CD8-positive, alpha-beta memory T cell (primary cell): ENCODE data around the gene BEX4. TPM values are rescaled to one million over a fixed set of nuclear protein-coding genes. Genes with fewer than 3 reads are reported as not detected.

Experiments
- CTCF ChIA-PET: fragments of 350-600 bp; sonication (Branson Sonifier 250); formaldehyde crosslinking; loops from one replicate; lab custom pipeline; 2021; ENCODE audit warnings: antibody characterized with exemption; lab: Charles Lee
- POLR2A ChIA-PET: fragments of 350-600 bp; sonication (Branson Sonifier 250); formaldehyde crosslinking; loops from one replicate; lab custom pipeline; 2021; ENCODE audit warnings: antibody characterized with exemption; lab: Charles Lee
- DNase-seq, 5 donors: peaks; one replicate each; pipeline versions ENCODE4 v3.0.0 to v3.0.0-alpha.2; 2020 to 2022; ENCODE audit warnings: mixed read lengths in 1 of 5
- H3K27ac ChIP-seq: one replicate; pipeline ENCODE4 v1.7.0; 2013; ENCODE audit warnings: low read depth, mild to moderate bottlenecking, low read length, moderate library complexity
- H3K27me3 ChIP-seq: 2 replicates; pipeline ENCODE4 v1.7.0; 2013; ENCODE audit warnings: low read length, mild to moderate bottlenecking; ENCODE audit not compliant: insufficient read depth, poor library complexity, severe bottlenecking
- H3K36me3 ChIP-seq: 2 replicates; pipeline ENCODE4 v1.7.0; 2013; ENCODE audit warnings: mild to moderate bottlenecking, low read length, moderate library complexity; ENCODE audit not compliant: insufficient read depth
- H3K4me1 ChIP-seq: 2 replicates; pipeline ENCODE4 v1.7.0; 2013; ENCODE audit warnings: mild to moderate bottlenecking, low read length, moderate library complexity; ENCODE audit not compliant: insufficient read depth
- H3K4me3 ChIP-seq: 2 replicates; pipeline ENCODE4 v1.7.0; 2013; ENCODE audit warnings: mild to moderate bottlenecking, low read length
- H3K9me3 ChIP-seq: 2 replicates; pipeline ENCODE4 v1.7.0; 2013; ENCODE audit warnings: mild to moderate bottlenecking, low read length
- H3K27ac Mint-ChIP-seq, 8 donors: one replicate each; pipeline ENCODE4 v1.8.0; 2020 to 2021; ENCODE audit warnings: mixed read lengths in 8 of 8, mild to moderate bottlenecking in 6 of 8, inconsistent platforms in 3 of 8, moderate library complexity in 3 of 8
- H3K27me3 Mint-ChIP-seq, 2 donors: one replicate each; pipeline ENCODE4 v1.8.0; 2020 to 2021; ENCODE audit warnings: mixed read lengths in 2 of 2, mild to moderate bottlenecking in 1 of 2, moderate library complexity in 1 of 2
- H3K36me3 Mint-ChIP-seq, 3 donors: one replicate each; pipeline ENCODE4 v1.8.0; 2020 to 2021; ENCODE audit warnings: mixed read lengths in 3 of 3, inconsistent platforms in 1 of 3, mild to moderate bottlenecking in 1 of 3
- H3K4me1 Mint-ChIP-seq, 3 donors: one replicate each; pipeline ENCODE4 v1.8.0; 2020 to 2021; ENCODE audit warnings: mixed read lengths in 3 of 3, inconsistent platforms in 1 of 3, mild to moderate bottlenecking in 1 of 3
- H3K4me3 Mint-ChIP-seq, 7 donors: one replicate each; pipeline ENCODE4 v1.8.0; 2020 to 2021; ENCODE audit warnings: mixed read lengths in 7 of 7, mild to moderate bottlenecking in 6 of 7, moderate library complexity in 4 of 7, inconsistent platforms in 2 of 7
- H3K9me3 Mint-ChIP-seq, 5 donors: one replicate each; pipeline ENCODE4 v1.8.0; 2020 to 2022; ENCODE audit warnings: mixed read lengths in 5 of 5, mild to moderate bottlenecking in 3 of 5, moderate library complexity in 2 of 5, inconsistent platforms in 1 of 5
- polyA plus RNA-seq: library from polyadenylated mRNA; unstranded; fragments of 300-500 nt; fragmentation: Illumina TruSeq; gene quantifications from one replicate; pipeline ENCODE4 v1.2.3, GENCODE V29; 2021
- total RNA-seq, 2 experiments: library from RNA; stranded (reverse); gene quantifications; one replicate each; pipeline ENCODE4 v1.2.3, GENCODE V29; 2021

Gene BEX4
- total and polyA plus RNA-seq, 3 experiments from 2014 or later = 11.5 to 60.6 (median 12.6) TPM

- Mint-ChIP-seq H3K4me3 (peak overlapping the region in 1 of 7 donors; percentile 7), H3K36me3 (peaks cover 0 to 4% (median 0%) of the 10 kb centered on the region in 3 donors), H3K4me1 (peaks cover 2 to 4% (median 3%) of the 10 kb centered on the region in 3 donors), H3K27me3 (peaks cover under 1 to 1% of the 10 kb centered on the region in 2 donors), H3K9me3 (no peaks in the 10 kb centered on the region), H3K27ac (peak overlapping the region in 1 of 8 donors; percentile 7)
- H3K9me3 ChIP-seq = no peaks in the 10 kb centered on the region
- H3K4me1 ChIP-seq = peaks cover 4% of the 10 kb centered on the region
- CTCF ChIA-PET = interaction anchor here (0.9 to 1.2 kb wide), 4 partner anchors 37 to 216 kb away, joined by 3 to 7 read pairs (median 3); no protein-coding TSS in a partner anchor
- H3K4me3 ChIP-seq = no peak overlapping the region
- POLR2A ChIA-PET = interaction anchor here (0.7 kb wide), 1 partner anchor 33 kb away, joined by 3 read pairs; no protein-coding TSS in a partner anchor
- H3K36me3 ChIP-seq = no peaks in the 10 kb centered on the region
- DNase-seq = peak in 1 of 5 donors; percentile 13
- H3K27ac ChIP-seq = no peak overlapping the region
- H3K27me3 ChIP-seq = no peaks in the 10 kb centered on the region
Measured at GRCh38 chrX:103248553-103248952, 33.6 kb downstream of the BEX4 start.

- Mint-ChIP-seq H3K27ac (no peak overlapping the region), H3K4me1 (peaks cover 9 to 15% (median 15%) of the 10 kb centered on the region in 3 donors), H3K36me3 (peaks cover 0 to 9% (median 0%) of the 10 kb centered on the region in 3 donors), H3K9me3 (no peaks in the 10 kb centered on the region), H3K4me3 (no peak overlapping the region), H3K27me3 (peaks cover 0 to 4% of the 10 kb centered on the region in 2 donors)
- ChIA-PET POLR2A (no interaction called here), CTCF (no interaction called here)
- no peaks in the 10 kb centered on the region for H3K36me3 ChIP-seq
- H3K27ac ChIP-seq = no peak overlapping the region
- H3K9me3 ChIP-seq = no peaks in the 10 kb centered on the region
- no peak overlapping the region for H3K4me3 ChIP-seq
- peaks cover 6% of the 10 kb centered on the region for H3K4me1 ChIP-seq
- DNase-seq = no peak
- H3K27me3 ChIP-seq = no peaks in the 10 kb centered on the region
Measured at GRCh38 chrX:103249805-103250204, 34.9 kb downstream of the BEX4 start.

GRCh38 chrX:103250977-103251376, 36.1 kb downstream of the BEX4 start:
- Histone ChIP-seq H3K27ac (no peak overlapping the region), H3K36me3 (no peaks in the 10 kb centered on the region), H3K4me1 (peaks cover 6% of the 10 kb centered on the region), H3K27me3 (no peaks in the 10 kb centered on the region), H3K9me3 (no peaks in the 10 kb centered on the region), H3K4me3 (no peak overlapping the region)
- POLR2A ChIA-PET = no interaction called here
- Mint-ChIP-seq H3K36me3 (peaks cover 0 to 12% (median 0%) of the 10 kb centered on the region in 3 donors), H3K4me3 (no peak overlapping the region), H3K27ac (peak overlapping the region in 2 of 8 donors; percentile 20 to 25), H3K9me3 (peaks cover 0 to 2% (median 0%) of the 10 kb centered on the region in 5 donors), H3K4me1 (peaks cover 15 to 26% (median 22%) of the 10 kb centered on the region in 3 donors), H3K27me3 (peaks cover 0 to 4% of the 10 kb centered on the region in 2 donors)
- CTCF ChIA-PET = no interaction called here
- DNase-seq = no peak

DNA sequence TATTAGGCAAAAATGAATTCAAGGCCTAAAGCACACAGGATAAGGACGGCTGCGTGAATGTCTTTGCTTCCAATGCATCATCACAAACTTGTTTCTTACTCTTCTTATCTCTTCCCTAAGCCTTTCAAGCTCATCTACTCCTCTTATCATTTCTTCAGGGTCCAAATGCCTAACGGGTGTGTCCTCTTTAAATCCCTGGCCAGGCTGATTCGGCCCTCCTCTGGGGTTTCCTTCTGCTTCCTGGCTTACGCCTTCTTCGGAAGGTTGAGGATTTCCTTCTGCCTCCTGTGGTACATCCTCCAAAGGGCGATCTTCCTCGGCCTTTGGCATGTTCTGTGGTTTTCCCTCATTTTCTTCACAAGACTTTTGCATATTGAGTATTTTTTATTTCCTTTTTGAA, 38.7 kb downstream of the BEX4 start:
- H3K4me1 Mint-ChIP-seq = peaks cover 15 to 26% (median 22%) of the 10 kb centered on the region in 3 donors
- no peak for DNase-seq
- H3K36me3 ChIP-seq = no peaks in the 10 kb centered on the region
- H3K27me3 Mint-ChIP-seq = peaks cover 0 to 4% of the 10 kb centered on the region in 2 donors
- H3K27me3 ChIP-seq = no peaks in the 10 kb centered on the region
- peak overlapping the region; percentile 88 to 99 (median 92) for H3K4me3 Mint-ChIP-seq
- H3K27ac ChIP-seq = no peak overlapping the region
- H3K36me3 Mint-ChIP-seq = peaks cover 0 to 12% (median 0%) of the 10 kb centered on the region in 3 donors
- peaks cover 6% of the 10 kb centered on the region for H3K4me1 ChIP-seq
- H3K4me3 ChIP-seq = peak overlapping the region; percentile 84
- CTCF ChIA-PET = interaction anchor here (1.0 to 1.7 kb wide), 2 partner anchors 9 to 42 kb away, joined by 4 to 5 read pairs; no protein-coding TSS in a partner anchor
- peaks cover 0 to 2% (median 0%) of the 10 kb centered on the region in 5 donors for H3K9me3 Mint-ChIP-seq
- POLR2A ChIA-PET = no interaction called here
- H3K9me3 ChIP-seq = no peaks in the 10 kb centered on the region
- H3K27ac Mint-ChIP-seq = peak overlapping the region; percentile 90 to 100 (median 96)

- H3K27me3 ChIP-seq = no peaks in the 10 kb centered on the region
- no peaks in the 10 kb centered on the region for H3K36me3 ChIP-seq
- Mint-ChIP-seq H3K36me3 (peaks cover 0 to 12% (median 0%) of the 10 kb centered on the region in 3 donors), H3K4me3 (peak overlapping the region; percentile 88 to 99 (median 93)), H3K9me3 (peaks cover 0 to 2% (median 0%) of the 10 kb centered on the region in 5 donors), H3K27ac (peak overlapping the region; percentile 90 to 100 (median 96)), H3K4me1 (peaks cover 15 to 26% (median 22%) of the 10 kb centered on the region in 3 donors), H3K27me3 (peaks cover 0 to 4% of the 10 kb centered on the region in 2 donors)
- H3K4me3 ChIP-seq = peak overlapping the region; percentile 84
- ChIA-PET POLR2A (no interaction called here), CTCF (interaction anchor here (1.0 to 1.7 kb wide), 2 partner anchors 10 to 43 kb away, joined by 4 to 5 read pairs; no protein-coding TSS in a partner anchor)
- H3K27ac ChIP-seq = peak overlapping the region; percentile 86
- H3K4me1 ChIP-seq = peaks cover 6% of the 10 kb centered on the region
- DNase-seq = peak in 4 of 5 donors; percentile 13 to 56 (median 22)
- H3K9me3 ChIP-seq = no peaks in the 10 kb centered on the region
Measured at GRCh38 chrX:103254171-103254824, 39.4 kb downstream of the BEX4 start.

DNA sequence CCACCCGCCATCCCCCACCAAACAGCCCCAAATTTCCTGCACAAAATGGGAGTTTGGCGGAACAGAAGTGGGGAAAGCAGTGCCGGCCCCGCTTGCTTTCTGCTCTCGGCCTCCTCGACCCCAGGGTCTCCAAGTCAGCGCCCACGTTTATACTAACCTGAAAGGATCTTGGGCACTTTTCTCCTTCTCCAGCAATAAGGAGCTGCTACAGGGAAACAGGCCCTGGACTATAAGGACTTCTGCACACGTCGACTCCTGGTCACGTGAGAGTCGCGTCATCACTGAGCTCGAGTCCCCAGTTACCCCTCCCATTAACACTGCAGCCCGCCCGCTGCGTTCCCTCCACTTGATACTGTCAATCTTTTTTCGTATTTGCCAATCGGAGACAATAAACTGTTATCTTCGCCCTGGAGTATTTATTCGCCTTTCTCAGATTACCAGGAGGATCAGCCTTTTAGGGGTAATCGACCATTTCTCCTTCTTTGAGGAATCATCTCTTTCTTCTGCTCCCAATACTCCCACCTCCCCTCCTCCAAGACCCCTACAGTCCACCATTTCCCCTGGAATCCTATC, 40.1 kb downstream of the BEX4 start, which contains the start of gene TCEAL8:
TSS of gene TCEAL8 (minus strand) at position 235 of the 573 bp plus-strand sequence. CDS start 1,176 bp downstream, outside the sequence.
- H3K4me3 Mint-ChIP-seq = peak within 1 kb of the TSS; percentile 88 to 99 (median 93)
- DNase-seq = peak; percentile 33 to 74 (median 52)
- Histone ChIP-seq H3K4me1 (peaks cover 6% of the 10 kb centered on the region), H3K4me3 (peak within 1 kb of the TSS; percentile 84), H3K27me3 (no peaks in the 10 kb centered on the region), H3K9me3 (no peaks in the 10 kb centered on the region), H3K27ac (peak within 1 kb of the TSS; percentile 86), H3K36me3 (no peaks in the 10 kb centered on the region)
- peaks cover 0 to 12% (median 0%) of the 10 kb centered on the region in 3 donors for H3K36me3 Mint-ChIP-seq
- ChIA-PET POLR2A (interaction anchor here (0.8 kb wide), 1 partner anchor 40 kb away, joined by 4 read pairs; no protein-coding TSS in a partner anchor), CTCF (interaction anchor here (1.7 kb wide), 1 partner anchor 44 kb away, joined by 5 read pairs; no protein-coding TSS in a partner anchor)
- peaks cover 0 to 2% (median 0%) of the 10 kb centered on the region in 5 donors for H3K9me3 Mint-ChIP-seq
- peaks cover 15 to 26% (median 22%) of the 10 kb centered on the region in 3 donors for H3K4me1 Mint-ChIP-seq
- peak within 1 kb of the TSS; percentile 90 to 100 (median 96) for H3K27ac Mint-ChIP-seq
- H3K27me3 Mint-ChIP-seq = peaks cover 0 to 4% of the 10 kb centered on the region in 2 donors

- no peaks in the 10 kb centered on the region for H3K9me3 ChIP-seq
- no peak overlapping the region for H3K27ac ChIP-seq
- no peaks in the 10 kb centered on the region for H3K36me3 ChIP-seq
- Mint-ChIP-seq H3K4me3 (peak overlapping the region in 1 of 7 donors; percentile 12), H3K27me3 (peaks cover 0 to 4% of the 10 kb centered on the region in 2 donors), H3K36me3 (peaks cover 0 to 12% (median 0%) of the 10 kb centered on the region in 3 donors), H3K4me1 (peaks cover 15 to 26% (median 22%) of the 10 kb centered on the region in 3 donors), H3K9me3 (peaks cover 0 to 2% (median 0%) of the 10 kb centered on the region in 5 donors), H3K27ac (peak overlapping the region in 1 of 8 donors; percentile 60)
- ChIA-PET CTCF (no interaction called here), POLR2A (no interaction called here)
- H3K4me3 ChIP-seq = no peak overlapping the region
- no peak for DNase-seq
- no peaks in the 10 kb centered on the region for H3K27me3 ChIP-seq
- H3K4me1 ChIP-seq = peaks cover 6% of the 10 kb centered on the region
Measured at GRCh38 chrX:103256651-103257050, 41.7 kb downstream of the BEX4 start.
